HG03025 (cell line): ENCODE results near the gene MXRA8.
A peak's percentile ranks its signal among the peaks of the same experiment; 100 is the strongest.

Experiments used
- ATAC-seq: cut with Tn5 transposase; IDR thresholded peaks from one replicate; pipeline ENCODE4 v1.9.1; 2021; ENCODE audit warnings: mild to moderate bottlenecking, moderate library complexity; ENCODE audit not compliant: unreplicated experiment, low FRiP score

MXRA8 gene

DNA sequence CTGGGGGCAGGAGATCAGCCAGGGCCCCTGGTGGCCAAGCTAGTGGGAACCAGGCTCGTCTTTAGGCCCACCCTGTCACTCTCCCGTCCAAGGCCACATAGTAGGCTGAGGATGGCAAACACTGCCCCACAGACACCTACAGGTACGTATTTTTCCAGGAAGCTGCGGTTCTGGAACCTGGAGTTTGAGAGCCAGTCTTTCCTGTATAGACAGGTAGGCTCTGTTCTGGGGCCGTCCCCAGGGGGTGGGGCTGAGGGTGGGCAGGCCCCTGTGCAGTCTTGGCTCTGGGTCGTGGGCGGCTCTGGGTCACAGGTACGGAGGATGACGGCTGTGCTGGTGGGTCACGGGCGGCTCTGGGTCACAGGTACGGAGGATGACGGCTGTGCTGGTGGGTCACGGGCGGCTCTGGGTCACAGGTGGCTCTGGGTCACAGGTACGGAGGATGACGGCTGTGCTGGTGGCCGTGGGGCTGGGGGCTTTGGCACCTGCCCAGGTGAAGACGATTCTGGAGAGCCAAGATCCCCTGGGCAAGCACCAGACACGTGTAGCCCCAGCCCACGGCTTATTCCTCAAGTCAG, 47.8 kb downstream of the MXRA8 start:
- no peak for ATAC-seq

DNA sequence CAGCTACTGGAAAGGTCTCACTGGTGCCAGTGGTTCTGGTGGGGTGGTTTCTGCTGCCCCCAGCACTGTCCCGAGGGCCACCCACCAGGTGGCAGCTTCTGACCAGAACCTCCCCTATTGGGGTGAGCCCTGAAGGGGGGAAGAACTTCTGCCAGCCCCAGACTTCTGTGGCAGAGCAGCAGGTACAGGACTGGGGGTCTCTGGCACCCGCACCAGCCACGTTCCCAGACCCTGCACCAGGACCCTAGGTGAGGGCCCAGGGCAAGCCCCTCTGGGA, 48.3 kb downstream of the MXRA8 start:
- ATAC-seq, result no peak

DNA sequence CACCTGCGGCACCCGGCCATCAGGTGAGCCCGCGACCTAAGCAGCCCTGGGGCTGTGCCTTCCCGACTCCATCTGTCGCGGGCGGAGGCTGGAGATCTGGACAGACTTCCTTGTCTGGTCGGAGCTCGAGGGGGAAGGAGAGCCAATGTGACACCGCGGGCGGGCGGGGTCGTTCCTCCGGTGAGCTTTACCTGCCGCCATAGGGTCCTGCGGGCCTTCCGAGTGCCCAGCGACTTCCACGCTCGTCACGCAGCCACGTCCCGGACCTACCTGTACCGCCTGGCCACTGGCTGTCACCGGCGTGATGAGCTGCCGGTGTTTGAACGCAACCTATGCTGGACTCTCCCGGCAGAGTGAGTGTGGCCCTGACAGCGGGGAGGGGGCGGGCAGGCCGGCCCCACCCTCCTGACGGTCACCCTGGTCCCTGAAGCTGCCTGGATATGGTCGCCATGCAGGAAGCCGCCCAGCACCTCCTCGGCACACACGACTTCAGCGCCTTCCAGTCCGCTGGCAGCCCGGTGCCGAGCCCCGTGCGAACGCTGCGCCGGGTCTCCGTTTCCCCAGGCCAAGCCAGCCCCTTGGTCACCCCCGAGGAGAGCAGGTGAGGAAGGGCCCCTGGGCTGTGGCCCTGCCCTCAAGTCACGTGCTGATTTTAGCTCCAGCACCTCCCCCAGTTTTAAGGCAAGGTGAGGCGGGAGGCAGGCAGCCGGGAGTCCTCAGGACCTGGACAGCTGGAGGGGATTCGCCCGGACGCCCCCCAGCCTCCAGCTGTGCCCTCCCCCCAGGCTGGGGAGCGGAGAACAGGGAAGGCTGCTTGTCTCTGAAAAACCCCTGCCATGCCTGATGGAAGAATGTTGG, 48.9 kb downstream of the MXRA8 start:
- ATAC-seq, result no peak

DNA sequence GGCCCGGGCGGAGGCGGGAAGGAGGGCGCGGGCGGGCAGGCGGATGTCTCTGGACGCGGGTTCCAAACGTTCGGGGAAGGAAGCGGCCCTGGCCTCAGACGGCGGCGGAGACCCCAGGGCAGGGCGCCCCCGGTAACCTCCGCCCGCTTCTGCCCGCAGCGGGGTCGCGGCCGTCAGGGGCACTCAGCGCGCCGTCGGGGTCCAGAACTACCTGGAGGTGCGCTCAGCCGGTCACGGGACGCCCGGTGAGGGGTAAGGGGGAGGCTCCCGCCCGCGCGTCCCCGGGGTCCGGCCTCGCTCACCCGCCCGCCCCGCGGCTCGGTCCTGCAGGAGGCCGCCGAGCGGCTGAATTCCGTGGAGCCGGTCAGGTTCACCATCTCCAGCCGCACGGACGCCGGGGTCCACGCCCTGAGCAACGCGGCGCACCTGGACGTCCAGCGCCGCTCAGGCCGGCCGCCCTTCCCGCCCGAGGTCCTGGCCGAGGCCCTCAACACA, 49.6 kb downstream of the MXRA8 start:
- ATAC-seq, result peak; percentile 1

DNA sequence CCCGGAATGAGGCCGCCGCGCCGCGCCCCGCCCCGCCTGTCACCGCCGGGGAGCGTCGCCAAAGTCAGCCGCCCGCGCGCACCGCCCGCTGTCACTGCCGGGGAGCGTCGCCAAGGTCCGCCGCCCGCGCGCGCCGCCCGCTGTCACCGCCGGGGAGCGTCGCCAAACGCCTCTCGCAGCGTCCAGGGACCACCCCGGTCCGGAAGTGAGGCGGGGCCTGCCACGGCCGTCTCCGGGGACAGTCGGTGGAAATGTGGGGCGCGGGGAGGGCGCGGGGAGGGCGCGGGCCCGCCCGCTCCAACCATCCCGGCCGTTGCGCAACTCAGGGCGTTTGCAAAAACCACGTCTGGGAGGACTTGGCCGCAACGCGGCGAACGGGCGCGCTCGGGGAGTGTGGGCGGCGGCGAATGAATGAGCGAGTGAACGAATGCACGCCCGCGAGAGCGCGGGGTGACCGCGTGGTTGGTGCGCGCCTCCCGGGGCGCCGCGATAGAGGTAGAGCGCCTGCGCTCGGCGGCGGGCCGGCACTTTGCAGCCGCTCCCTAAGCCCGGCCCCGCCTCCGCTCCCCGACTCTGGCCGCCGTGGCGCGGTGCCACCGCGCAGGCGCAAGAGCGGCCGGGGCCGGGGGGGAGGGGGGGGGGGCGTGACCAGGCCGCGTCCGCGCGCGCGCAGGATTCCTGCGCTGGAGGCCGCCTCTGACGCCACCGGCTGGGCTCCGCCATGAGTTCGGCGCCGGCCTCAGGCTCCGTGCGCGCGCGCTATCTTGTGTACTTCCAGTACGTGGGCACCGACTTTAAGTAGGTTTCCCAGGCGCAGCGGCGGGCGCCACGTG, 50.2 kb downstream of the MXRA8 start, which contains the start of the genes ACAP3 and PUSL1:
ACAP3 (minus strand) TSS at position 8 of the 833 bp plus-strand sequence. CDS start 115 bp downstream, outside the sequence.
PUSL1 (plus strand) TSS at position 675 of the 833 bp plus-strand sequence; CDS start at position 722, 47 bp downstream.
- ATAC-seq, result peak; percentile 59

DNA sequence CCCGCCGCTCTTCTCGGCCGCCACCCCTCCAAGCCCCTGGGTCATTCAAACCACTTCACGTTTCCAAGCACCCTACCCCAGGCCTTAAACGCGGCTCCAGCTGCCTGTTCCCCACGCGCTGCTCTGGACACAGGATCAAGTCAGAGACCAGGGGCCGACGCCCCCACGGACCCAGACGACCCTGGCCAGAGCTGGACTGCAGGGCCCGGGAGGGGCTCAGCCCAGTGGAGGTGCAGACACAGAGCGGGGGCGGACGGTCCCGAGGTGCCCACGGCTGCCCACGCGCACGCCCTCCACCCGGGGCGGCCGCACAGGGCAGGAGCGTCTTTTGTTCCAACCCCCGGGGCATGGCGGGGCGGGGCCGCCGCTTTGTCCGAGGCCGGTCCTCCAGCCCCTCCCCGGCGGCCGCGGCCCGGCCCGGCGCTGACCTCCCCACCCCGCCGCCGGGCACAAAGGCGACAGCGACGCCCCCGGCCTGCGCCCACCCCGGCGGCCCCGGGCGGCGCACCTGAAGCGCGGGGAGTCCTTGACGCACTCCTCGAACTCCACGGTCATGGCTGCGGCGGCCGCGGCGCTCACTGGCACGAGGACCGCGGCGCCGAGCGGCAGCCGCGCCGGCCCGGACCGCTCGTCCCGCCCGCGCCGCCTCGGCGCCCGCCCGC, 51.0 kb downstream of the MXRA8 start:
- peak; percentile 6 for ATAC-seq

DNA sequence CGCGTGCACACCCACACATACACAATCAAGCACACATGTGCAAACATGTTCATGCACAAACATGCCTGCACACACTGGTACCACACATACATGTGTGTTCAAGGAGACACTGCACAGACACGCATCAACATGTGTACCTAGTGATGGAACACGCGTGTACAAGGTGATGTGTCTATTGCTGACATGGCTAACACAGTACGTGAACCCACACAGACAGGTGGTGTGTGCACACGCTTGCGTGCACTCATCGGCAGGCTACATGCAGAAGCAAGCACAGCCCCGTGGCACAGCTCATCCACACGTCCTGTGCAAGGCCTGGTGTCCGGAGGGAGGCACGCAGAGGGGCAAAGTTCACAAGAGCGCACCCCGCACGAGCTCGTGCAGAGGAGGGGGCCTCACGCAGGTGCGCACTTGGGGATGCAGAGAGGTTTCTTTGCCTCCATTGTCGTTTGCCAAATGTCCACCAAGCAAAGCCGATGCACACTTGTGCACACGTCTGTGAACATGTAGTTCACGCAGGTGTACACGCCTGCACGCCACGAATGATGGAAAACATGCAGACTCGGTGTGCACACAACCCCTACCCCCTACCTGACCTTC, 51.6 kb downstream of the MXRA8 start:
- no peak for ATAC-seq

DNA sequence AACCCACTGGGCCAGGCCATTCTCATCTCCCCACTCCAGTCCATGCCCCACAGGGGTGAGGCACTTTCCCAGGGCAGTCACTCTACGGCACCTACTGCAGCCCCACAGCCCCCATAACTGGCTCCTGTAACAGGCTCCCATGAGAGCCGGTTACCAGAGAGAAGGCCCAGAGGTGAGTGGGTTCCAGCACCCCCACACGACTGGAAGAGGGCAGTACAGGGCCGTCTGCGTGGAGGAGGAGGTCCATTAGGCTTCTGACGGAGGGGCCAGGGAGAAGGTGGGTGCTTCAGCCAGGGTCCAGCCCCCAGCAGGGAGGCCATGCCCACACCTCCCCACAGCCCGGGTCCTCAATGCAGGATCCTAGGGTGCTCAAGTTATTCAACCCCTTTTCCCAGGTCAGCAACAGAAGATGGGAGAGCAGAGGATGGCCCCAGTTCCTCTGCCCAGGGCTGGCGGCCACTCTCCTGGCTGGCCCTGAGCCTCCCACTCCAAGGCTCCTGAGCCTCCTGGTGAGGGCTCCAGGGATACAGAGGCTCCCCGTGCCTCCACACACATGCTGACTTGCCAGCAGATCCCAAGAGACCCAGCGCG, 52.2 kb downstream of the MXRA8 start:
- no peak for ATAC-seq

DNA sequence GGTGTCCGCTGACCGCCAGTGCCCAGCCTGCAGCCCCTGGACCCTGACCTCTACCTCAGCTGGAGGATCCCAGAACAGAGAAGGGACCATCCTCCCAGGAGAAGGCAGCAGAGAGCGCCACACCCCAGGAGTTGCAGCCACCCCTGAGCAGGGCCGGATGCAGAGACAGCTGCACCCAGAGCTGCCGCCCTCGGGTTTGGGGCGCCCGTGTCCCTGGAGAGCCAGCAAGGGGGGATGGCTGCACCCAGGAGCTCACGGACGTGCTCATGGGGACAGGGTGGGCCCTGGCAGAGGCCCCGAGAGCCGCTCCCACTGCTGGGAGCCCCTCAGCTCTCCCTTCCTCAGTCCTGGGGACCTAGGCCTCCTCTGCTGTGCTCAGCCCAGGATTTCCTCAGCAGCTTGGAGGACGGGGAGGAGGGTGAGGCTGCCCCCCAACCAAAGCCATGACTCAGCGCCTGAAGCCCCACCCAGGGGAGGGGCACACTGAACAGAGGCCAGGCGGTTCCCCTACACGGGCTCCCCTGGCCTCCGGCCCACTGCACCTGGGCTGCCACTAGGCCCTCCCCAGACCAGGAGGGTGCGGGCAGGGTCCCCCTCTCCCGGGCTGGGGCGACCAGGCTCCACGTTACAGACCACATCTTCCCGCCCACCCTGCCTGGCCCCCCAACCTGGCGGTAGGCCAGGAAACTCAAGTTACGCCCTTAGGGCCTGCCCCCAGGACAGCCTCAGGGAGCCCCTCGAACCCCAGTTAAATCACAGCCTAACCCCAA, 52.9 kb downstream of the MXRA8 start:
- ATAC-seq, result no peak

DNA sequence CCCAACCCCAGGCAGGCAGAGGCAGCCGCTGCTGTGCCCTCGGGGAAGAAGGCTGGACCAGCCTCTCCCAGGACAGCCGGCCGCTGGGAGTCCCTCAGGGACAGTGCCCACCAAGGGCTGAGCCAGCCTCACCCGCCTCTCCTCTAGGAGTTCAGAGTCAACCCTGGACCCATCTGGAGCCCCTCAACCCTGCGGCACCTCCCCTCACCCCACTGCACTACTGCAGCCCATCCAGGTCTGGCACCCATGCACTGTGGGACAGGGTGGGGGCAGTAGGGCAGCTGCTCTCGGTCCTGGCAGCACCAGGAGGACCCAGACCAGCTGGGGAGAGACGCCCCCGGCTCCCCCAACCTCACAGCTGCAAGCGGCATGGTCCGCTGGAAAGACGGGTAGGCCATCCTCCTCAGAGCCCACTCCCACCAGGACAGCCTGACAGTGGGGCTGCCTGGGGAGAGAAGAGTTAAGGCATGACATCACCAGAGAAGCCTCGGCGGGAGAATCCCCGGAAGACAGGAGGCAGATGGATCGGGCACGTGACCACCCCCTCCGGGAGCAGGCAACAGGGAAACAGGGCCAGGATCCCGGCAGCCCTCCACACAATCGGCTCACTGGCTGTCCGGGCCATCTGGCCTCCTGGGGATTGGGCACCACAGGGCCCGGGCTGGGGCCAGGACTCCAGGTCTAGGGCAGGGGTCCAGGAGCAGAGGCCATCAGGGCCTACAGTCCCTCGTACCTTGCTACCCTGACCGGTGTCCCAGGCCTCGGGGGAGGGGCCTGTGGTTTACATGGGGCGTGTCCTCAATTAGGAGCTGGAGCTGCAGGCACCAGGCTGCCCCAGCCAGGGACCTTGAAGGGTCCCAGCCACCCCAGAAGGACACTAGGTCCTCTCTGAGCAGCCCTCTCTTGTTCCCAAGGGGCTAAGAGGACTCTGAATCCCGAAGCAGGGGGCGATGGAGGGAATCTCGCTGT, 53.7 kb downstream of the MXRA8 start:
- ATAC-seq, result no peak

DNA sequence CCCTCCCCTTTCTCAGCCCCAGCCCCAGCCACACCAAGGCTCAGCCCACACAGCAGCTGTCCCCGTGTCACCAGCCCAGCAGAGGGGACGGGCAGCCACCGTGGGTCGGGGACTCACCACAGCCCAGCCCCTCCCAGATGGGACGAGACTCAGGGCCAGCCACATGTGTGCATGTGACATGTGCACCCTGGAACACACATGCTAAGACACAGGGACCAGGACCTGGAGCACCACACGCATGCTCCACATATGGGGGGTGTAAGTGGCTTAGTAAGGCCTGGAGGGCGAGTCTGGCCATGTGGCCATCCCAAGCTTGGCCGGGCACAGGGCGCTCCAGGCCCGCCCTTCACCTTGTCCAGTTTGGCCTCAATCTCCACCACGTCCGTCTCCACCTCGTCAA, 54.6 kb downstream of the MXRA8 start:
- no peak for ATAC-seq

DNA sequence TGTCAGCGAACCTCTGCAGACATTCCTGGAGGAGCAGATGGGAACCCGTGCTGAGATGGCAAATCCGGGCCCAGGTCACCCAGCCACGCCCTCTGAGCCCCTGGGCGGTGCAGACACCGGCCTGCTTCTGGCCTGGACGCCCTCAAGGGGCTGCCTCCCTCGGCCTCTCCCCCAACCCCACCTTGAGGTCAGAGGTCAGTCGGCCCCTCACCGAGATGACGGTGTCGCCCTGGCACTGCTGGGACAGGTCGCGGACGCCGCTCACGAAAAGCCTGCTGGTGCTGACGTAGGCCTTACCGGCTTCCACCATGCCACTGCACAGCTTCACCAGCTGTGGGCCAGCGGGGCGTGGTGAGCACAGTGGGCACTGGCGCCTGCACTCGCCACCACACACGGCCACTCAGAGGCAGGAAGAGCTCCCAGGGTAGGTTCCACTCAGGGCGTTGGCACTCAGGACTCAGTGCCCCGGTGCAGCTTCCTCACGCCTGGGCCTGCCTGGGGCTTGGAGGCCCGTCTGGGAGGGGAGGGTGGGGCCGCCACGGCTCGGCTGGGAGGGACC, 55.3 kb downstream of the MXRA8 start:
- no peak for ATAC-seq
